ENCODE measurements around the gene LTB. TPM values are rescaled to one million over a fixed set of nuclear protein-coding genes. Genes with fewer than 3 reads are reported as not detected.

The LTB gene
- total and polyA plus RNA-seq, 9 of the 15 experiments (the other 6 are each of a cell fraction or from before 2014, with no cell fraction given), result 0.07 to 0.51 TPM; not detected in 7

DNA sequence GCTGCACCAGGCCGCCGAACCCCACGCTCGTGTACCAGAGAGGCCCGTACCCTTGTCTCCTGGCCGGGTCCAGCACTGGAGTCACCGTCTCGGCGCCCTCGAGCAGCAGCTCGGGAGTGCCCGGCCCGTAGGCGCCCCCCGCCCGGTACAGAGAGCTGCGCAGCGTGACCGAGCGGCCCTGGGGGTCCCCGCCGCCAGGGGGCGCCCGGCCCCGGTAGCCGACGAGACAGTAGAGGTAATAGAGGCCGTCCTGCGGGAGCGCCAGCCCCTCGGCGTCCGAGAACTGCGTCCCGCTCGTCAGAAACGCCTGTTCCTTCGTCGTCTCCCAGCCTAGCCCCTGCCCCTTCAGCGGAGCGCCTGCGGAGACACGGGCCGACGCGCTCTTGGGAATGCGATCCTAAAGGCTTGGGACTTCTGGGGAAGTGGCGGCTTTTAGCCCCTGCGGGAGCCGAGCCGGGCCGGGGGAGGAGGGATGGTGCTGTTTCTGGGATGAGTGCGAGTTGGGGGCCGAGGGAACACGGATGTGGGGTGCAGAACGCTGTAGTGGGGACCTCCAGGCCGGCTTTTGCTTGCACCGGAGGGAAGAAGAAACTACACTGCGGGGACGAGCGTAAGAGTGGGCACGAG is 1.3 kb downstream of the LTB start (continued):
- TF ChIP-seq, protein P1, sequence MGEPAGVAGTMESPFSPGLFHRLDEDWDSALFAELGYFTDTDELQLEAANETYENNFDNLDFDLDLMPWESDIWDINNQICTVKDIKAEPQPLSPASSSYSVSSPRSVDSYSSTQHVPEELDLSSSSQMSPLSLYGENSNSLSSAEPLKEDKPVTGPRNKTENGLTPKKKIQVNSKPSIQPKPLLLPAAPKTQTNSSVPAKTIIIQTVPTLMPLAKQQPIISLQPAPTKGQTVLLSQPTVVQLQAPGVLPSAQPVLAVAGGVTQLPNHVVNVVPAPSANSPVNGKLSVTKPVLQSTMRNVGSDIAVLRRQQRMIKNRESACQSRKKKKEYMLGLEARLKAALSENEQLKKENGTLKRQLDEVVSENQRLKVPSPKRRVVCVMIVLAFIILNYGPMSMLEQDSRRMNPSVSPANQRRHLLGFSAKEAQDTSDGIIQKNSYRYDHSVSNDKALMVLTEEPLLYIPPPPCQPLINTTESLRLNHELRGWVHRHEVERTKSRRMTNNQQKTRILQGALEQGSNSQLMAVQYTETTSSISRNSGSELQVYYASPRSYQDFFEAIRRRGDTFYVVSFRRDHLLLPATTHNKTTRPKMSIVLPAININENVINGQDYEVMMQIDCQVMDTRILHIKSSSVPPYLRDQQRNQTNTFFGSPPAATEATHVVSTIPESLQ (CRISPR knock-in tag; IDR thresholded peaks at IDR 0.05), result peak; percentile 97
- TF ChIP-seq ZNF146 (CRISPR knock-in tag; IDR thresholded peaks at IDR 0.05; ENCODE audit: unreplicated experiment), result no peak
- no peak; the same call in 1 of the 2 replicates for TF ChIP-seq FOXK1 (CRISPR knock-in tag; IDR thresholded peaks at IDR 0.05; ENCODE audit: borderline replicate concordance)
- no peak for TF ChIP-seq ZNF668 (CRISPR knock-in tag; IDR thresholded peaks at IDR 0.05)
- TF ChIP-seq, protein P2, sequence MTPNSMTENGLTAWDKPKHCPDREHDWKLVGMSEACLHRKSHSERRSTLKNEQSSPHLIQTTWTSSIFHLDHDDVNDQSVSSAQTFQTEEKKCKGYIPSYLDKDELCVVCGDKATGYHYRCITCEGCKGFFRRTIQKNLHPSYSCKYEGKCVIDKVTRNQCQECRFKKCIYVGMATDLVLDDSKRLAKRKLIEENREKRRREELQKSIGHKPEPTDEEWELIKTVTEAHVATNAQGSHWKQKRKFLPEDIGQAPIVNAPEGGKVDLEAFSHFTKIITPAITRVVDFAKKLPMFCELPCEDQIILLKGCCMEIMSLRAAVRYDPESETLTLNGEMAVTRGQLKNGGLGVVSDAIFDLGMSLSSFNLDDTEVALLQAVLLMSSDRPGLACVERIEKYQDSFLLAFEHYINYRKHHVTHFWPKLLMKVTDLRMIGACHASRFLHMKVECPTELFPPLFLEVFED (CRISPR knock-in tag; conservative IDR thresholded peaks at IDR 0.05), result no peak
- no peak for TF ChIP-seq ZKSCAN3 (CRISPR knock-in tag; IDR thresholded peaks at IDR 0.05)
- no peak for TF ChIP-seq PTTG1 (tag; IDR thresholded peaks at IDR 0.05; ENCODE audit: low read depth)
- no peak for TF ChIP-seq SIN3A (IDR thresholded peaks at IDR 0.05; ENCODE audit: borderline replicate concordance in 2 of 2, control insufficient read depth in 1 of 2, low read depth in 2 of 2, low read length in 2 of 2)
- TF ChIP-seq PHF20 (IDR thresholded peaks at IDR 0.05; ENCODE audit: partially characterized antibody), result peak; percentile 64
- peak; percentile 81 for TF ChIP-seq POLR2A (conservative IDR thresholded peaks at IDR 0.05)
- no peak for TF ChIP-seq HLTF (IDR thresholded peaks at IDR 0.05)
- TF ChIP-seq TCF3 (CRISPR knock-in tag; IDR thresholded peaks at IDR 0.05), result peak; percentile 31; the same call in 1 of the 2 replicates
- TF ChIP-seq, protein P3, sequence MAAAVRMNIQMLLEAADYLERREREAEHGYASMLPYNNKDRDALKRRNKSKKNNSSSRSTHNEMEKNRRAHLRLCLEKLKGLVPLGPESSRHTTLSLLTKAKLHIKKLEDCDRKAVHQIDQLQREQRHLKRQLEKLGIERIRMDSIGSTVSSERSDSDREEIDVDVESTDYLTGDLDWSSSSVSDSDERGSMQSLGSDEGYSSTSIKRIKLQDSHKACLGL (CRISPR knock-in tag; IDR thresholded peaks at IDR 0.05; ENCODE audit: borderline replicate concordance, poor library complexity, severe bottlenecking), result no peak
- no peak for TF ChIP-seq POLR2H (tag; IDR thresholded peaks at IDR 0.05; ENCODE audit: low read depth)
- peak; percentile 97 for TF ChIP-seq RB1 (IDR thresholded peaks at IDR 0.05; ENCODE audit: low read depth)
- peak; percentile 85 for TF ChIP-seq SP1 (CRISPR knock-in tag; IDR thresholded peaks at IDR 0.05)
- no peak for TF ChIP-seq BDP1 (IDR thresholded peaks at IDR 0.05; ENCODE audit: insufficient read depth, insufficient read length)
- no peak for TF ChIP-seq SP2 (IDR thresholded peaks at IDR 0.05; ENCODE audit: extremely low read depth, low read depth, low read length, poor library complexity, severe bottlenecking)
- TF ChIP-seq TAF7 (tag; IDR thresholded peaks at IDR 0.05), result no peak
- TF ChIP-seq SIRT6 (IDR thresholded peaks at IDR 0.05; ENCODE audit: low read depth, low read length), result no peak
- no peak for TF ChIP-seq KAT8 (IDR thresholded peaks at IDR 0.05; ENCODE audit: low read depth)
- TF ChIP-seq, protein P4, sequence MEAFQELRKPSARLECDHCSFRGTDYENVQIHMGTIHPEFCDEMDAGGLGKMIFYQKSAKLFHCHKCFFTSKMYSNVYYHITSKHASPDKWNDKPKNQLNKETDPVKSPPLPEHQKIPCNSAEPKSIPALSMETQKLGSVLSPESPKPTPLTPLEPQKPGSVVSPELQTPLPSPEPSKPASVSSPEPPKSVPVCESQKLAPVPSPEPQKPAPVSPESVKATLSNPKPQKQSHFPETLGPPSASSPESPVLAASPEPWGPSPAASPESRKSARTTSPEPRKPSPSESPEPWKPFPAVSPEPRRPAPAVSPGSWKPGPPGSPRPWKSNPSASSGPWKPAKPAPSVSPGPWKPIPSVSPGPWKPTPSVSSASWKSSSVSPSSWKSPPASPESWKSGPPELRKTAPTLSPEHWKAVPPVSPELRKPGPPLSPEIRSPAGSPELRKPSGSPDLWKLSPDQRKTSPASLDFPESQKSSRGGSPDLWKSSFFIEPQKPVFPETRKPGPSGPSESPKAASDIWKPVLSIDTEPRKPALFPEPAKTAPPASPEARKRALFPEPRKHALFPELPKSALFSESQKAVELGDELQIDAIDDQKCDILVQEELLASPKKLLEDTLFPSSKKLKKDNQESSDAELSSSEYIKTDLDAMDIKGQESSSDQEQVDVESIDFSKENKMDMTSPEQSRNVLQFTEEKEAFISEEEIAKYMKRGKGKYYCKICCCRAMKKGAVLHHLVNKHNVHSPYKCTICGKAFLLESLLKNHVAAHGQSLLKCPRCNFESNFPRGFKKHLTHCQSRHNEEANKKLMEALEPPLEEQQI (IDR thresholded peaks at IDR 0.05), result no peak
- no peak for TF ChIP-seq NR2F6 (CRISPR knock-in tag; IDR thresholded peaks at IDR 0.05)
- TF ChIP-seq TFAM (CRISPR knock-in tag; conservative IDR thresholded peaks at IDR 0.05), result no peak

Measured in K562 (cell line).